ENCODE measurements around the gene NCKAP1.
A peak's percentile ranks its signal among the peaks of the same experiment; 100 is the strongest.
"Not testable (repeated sequence)": the region's sequence is repeated elsewhere in the genome, so short reads cannot be mapped to it uniquely, and the experiment has no call there.

The NCKAP1 gene

GRCh38 chr2:183038341-183039300 lies at the start of gene NCKAP1:
NCKAP1 (minus strand) TSS chr2:183038457; CDS start chr2:183038099, 358 bp downstream.
- H3K4me3 ChIP-seq (ENCODE audit: low read depth, low read length) = peak within 1 kb of the TSS; percentile 85
- peak; percentile 35 for DNase-seq (ENCODE audit: low read depth)

- no peak overlapping the region for H3K4me3 ChIP-seq (ENCODE audit: low read depth, low read length)
- DNase-seq (ENCODE audit: low read depth) = peak; percentile 36
These were observed 43.7 kb upstream of the NCKAP1 start for GRCh38 chr2:183081911-183082310.

GRCh38 chr2:183079139-183079775 lies 41.0 kb upstream of the NCKAP1 start:
- H3K4me3 ChIP-seq (ENCODE audit: low read depth, low read length) = peak overlapping the region; percentile 56
- no peak for DNase-seq (ENCODE audit: low read depth)

- H3K4me3 ChIP-seq (ENCODE audit: low read depth, low read length) = peak within 1 kb of the TSS; percentile 56
- peak; percentile 74 for DNase-seq (ENCODE audit: low read depth)
These were observed 40.3 kb upstream of the NCKAP1 start, which contains the start of gene DUSP19 for GRCh38 chr2:183078464-183079138. DUSP19 (plus strand) TSS chr2:183078747; CDS start chr2:183078934, 187 bp downstream.

GRCh38 chr2:183078163-183078463 lies 39.9 kb upstream of the NCKAP1 start:
- H3K4me3 ChIP-seq (ENCODE audit: low read depth, low read length) = peak overlapping the region; percentile 56
- no peak for DNase-seq (ENCODE audit: low read depth)

GRCh38 chr2:183072177-183072576 lies 33.9 kb upstream of the NCKAP1 start:
- H3K4me3 ChIP-seq (ENCODE audit: low read depth, low read length) = no peak overlapping the region
- DNase-seq (ENCODE audit: low read depth) = no peak

- no peak overlapping the region for H3K4me3 ChIP-seq (ENCODE audit: low read depth, low read length)
- no peak for DNase-seq (ENCODE audit: low read depth)
These were observed 32.9 kb upstream of the NCKAP1 start for GRCh38 chr2:183070942-183071844.

GRCh38 chr2:183069174-183069573 lies 30.9 kb upstream of the NCKAP1 start:
- H3K4me3 ChIP-seq (ENCODE audit: low read depth, low read length) = no peak overlapping the region

GRCh38 chr2:183068561-183068960 lies 30.3 kb upstream of the NCKAP1 start:
- DNase-seq (ENCODE audit: low read depth) = no peak
- no peak overlapping the region for H3K4me3 ChIP-seq (ENCODE audit: low read depth, low read length)

More at GRCh38 chr2:183069174-183069573, 30.9 kb upstream of the NCKAP1 start:
- DNase-seq (ENCODE audit: low read depth) = no peak

GRCh38 chr2:183063083-183063482 lies 24.8 kb upstream of the NCKAP1 start:
- DNase-seq (ENCODE audit: low read depth) = no peak
- no peak overlapping the region for H3K4me3 ChIP-seq (ENCODE audit: low read depth, low read length)

GRCh38 chr2:183060571-183061231 lies 22.4 kb upstream of the NCKAP1 start:
- no peak overlapping the region for H3K4me3 ChIP-seq (ENCODE audit: low read depth, low read length)
- DNase-seq (ENCODE audit: low read depth) = no peak

GRCh38 chr2:183059561-183059960 lies 21.3 kb upstream of the NCKAP1 start:
- no peak overlapping the region for H3K4me3 ChIP-seq (ENCODE audit: low read depth, low read length)
- DNase-seq (ENCODE audit: low read depth) = peak; percentile 61

- no peak overlapping the region for H3K4me3 ChIP-seq (ENCODE audit: low read depth, low read length)
- no peak for DNase-seq (ENCODE audit: low read depth)
These were observed 19.2 kb upstream of the NCKAP1 start for GRCh38 chr2:183057333-183057985.

- H3K4me3 ChIP-seq (ENCODE audit: low read depth, low read length) = no peak overlapping the region
- DNase-seq (ENCODE audit: low read depth) = no peak
These were observed 11.2 kb upstream of the NCKAP1 start for GRCh38 chr2:183049420-183049819.

- not testable (repeated sequence) for DNase-seq (ENCODE audit: low read depth); H3K4me3 ChIP-seq (ENCODE audit: low read depth, low read length)
These were observed 9.3 kb upstream of the NCKAP1 start for GRCh38 chr2:183047486-183048125.

- not testable (repeated sequence) for H3K4me3 ChIP-seq (ENCODE audit: low read depth, low read length); DNase-seq (ENCODE audit: low read depth)
These were observed 5.3 kb upstream of the NCKAP1 start for GRCh38 chr2:183043580-183043979.

- no peak overlapping the region for H3K4me3 ChIP-seq (ENCODE audit: low read depth, low read length)
- no peak for DNase-seq (ENCODE audit: low read depth)
These were observed 2.3 kb upstream of the NCKAP1 start for GRCh38 chr2:183040604-183041003.
